Measurements from ENCODE around the gene CNTNAP5. TPM values are rescaled to one million over a fixed set of nuclear protein-coding genes. Genes with fewer than 3 reads are reported as not detected.

CNTNAP5 gene
- total RNA-seq, 1 donor from 2014 or later = not detected

- H3K27ac ChIP-seq (replicated peaks) = no peak overlapping the region
- DNase-seq = no peak
- H3K4me3 ChIP-seq = no peak overlapping the region
- intact Hi-C loops (cut with micrococcal nuclease) = no loop called here
- H3K9me3 ChIP-seq (replicated peaks) = peaks cover 22% of the 10 kb centered on the region
- no peaks in the 10 kb centered on the region for H3K4me1 ChIP-seq
- H3K27me3 ChIP-seq (ENCODE audit: low read depth) = no peaks in the 10 kb centered on the region
- H3K36me3 ChIP-seq = no peaks in the 10 kb centered on the region
- TF ChIP-seq, protein P1, sequence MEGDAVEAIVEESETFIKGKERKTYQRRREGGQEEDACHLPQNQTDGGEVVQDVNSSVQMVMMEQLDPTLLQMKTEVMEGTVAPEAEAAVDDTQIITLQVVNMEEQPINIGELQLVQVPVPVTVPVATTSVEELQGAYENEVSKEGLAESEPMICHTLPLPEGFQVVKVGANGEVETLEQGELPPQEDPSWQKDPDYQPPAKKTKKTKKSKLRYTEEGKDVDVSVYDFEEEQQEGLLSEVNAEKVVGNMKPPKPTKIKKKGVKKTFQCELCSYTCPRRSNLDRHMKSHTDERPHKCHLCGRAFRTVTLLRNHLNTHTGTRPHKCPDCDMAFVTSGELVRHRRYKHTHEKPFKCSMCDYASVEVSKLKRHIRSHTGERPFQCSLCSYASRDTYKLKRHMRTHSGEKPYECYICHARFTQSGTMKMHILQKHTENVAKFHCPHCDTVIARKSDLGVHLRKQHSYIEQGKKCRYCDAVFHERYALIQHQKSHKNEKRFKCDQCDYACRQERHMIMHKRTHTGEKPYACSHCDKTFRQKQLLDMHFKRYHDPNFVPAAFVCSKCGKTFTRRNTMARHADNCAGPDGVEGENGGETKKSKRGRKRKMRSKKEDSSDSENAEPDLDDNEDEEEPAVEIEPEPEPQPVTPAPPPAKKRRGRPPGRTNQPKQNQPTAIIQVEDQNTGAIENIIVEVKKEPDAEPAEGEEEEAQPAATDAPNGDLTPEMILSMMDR (IDR thresholded peaks at IDR 0.05; ENCODE audit: borderline replicate concordance) = no peak
Observed at GRCh38 chr2:124301915-124302314, 276.8 kb downstream of the CNTNAP5 start.

DNA sequence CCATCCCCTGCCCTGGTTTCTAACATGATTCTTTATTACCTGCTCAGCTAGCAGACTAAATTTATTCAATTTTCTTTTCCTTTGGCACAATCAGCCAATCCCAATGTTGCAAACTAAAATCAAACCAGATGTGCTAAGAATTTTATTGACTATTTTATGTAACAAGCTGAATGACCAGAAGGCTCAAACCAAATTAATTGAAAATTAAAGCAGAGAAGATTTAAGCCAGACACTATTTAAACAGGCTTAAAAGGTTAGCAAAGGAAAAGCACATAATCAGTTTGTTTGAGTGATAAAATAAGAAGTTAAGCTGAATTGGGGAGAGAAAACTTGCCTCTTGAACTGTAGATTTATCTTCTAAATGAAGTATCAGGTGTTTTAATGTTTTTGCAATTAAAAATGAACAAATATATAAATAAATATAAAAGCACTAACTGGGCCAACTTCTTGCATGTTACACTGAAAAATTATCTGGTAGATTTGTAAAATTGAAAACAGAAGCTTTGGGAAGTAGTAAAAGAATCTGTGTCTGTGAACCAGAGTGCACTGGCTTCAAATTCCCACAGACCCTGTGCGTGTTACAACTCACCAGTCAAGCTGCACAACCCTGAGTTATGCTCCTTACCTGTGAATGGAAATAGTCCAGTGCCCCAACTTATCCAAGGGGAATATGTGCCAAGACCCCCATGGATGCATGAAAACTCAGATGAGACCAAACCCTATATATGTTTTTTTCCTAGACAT lies 283.4 kb downstream of the CNTNAP5 start:
- Histone ChIP-seq H3K4me3 (no peak overlapping the region), H3K27ac (replicated peaks) (no peak overlapping the region), H3K4me1 (no peaks in the 10 kb centered on the region), H3K9me3 (replicated peaks) (peaks cover 7% of the 10 kb centered on the region), H3K36me3 (no peaks in the 10 kb centered on the region), H3K27me3 (ENCODE audit: low read depth) (no peaks in the 10 kb centered on the region)
- intact Hi-C loops (cut with micrococcal nuclease) = no loop called here
- TF ChIP-seq, protein P1 (IDR thresholded peaks at IDR 0.05; ENCODE audit: borderline replicate concordance) = no peak
- no peak for DNase-seq

GRCh38 chr2:124309563-124310138 lies 284.6 kb downstream of the CNTNAP5 start:
- no peak overlapping the region for H3K4me3 ChIP-seq
- no peak overlapping the region for H3K27ac ChIP-seq (replicated peaks)
- TF ChIP-seq, protein P1 (IDR thresholded peaks at IDR 0.05; ENCODE audit: borderline replicate concordance) = no peak
- no peak for DNase-seq
- H3K27me3 ChIP-seq (ENCODE audit: low read depth) = no peaks in the 10 kb centered on the region
- peaks cover 6% of the 10 kb centered on the region for H3K9me3 ChIP-seq (replicated peaks)
- H3K4me1 ChIP-seq = no peaks in the 10 kb centered on the region
- intact Hi-C loops (cut with micrococcal nuclease) = no loop called here
- no peaks in the 10 kb centered on the region for H3K36me3 ChIP-seq

GRCh38 chr2:124310671-124311070 lies 285.6 kb downstream of the CNTNAP5 start:
- intact Hi-C loops (cut with micrococcal nuclease) = no loop called here
- DNase-seq = no peak
- H3K9me3 ChIP-seq (replicated peaks) = no peaks in the 10 kb centered on the region
- no peak overlapping the region for H3K27ac ChIP-seq (replicated peaks)
- H3K4me3 ChIP-seq = no peak overlapping the region
- no peaks in the 10 kb centered on the region for H3K4me1 ChIP-seq
- H3K27me3 ChIP-seq (ENCODE audit: low read depth) = no peaks in the 10 kb centered on the region
- TF ChIP-seq, protein P1 (IDR thresholded peaks at IDR 0.05; ENCODE audit: borderline replicate concordance) = no peak
- no peaks in the 10 kb centered on the region for H3K36me3 ChIP-seq

DNA sequence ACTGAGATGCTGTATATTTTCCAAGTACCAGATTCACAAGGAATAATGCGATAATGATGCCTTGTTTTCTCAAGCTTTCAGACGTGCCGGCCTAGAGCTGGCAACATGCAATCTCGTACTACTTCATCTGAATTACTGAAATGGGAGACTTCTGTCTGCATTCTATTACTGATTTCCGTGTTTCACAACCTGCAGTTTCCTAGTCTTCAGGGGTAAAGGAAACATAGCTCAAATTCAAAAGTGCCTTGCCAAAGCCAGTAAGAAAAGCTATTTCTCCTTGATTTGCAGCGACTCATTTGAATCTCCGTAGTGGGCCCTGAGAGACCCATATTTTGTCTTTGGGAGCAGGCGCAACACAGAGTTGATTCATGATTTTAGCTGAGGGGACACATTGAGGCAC lies 289.0 kb downstream of the CNTNAP5 start:
- Histone ChIP-seq H3K9me3 (replicated peaks) (no peaks in the 10 kb centered on the region), H3K27me3 (ENCODE audit: low read depth) (no peaks in the 10 kb centered on the region), H3K4me3 (no peak overlapping the region), H3K4me1 (no peaks in the 10 kb centered on the region), H3K36me3 (no peaks in the 10 kb centered on the region), H3K27ac (replicated peaks) (no peak overlapping the region)
- no peak for DNase-seq
- TF ChIP-seq, protein P1 (IDR thresholded peaks at IDR 0.05; ENCODE audit: borderline replicate concordance) = no peak
- intact Hi-C loops (cut with micrococcal nuclease) = no loop called here
